ENCODE data around the gene FIGNL1. TPM values are rescaled to one million over a fixed set of nuclear protein-coding genes. Genes with fewer than 3 reads are reported as not detected.

Gene FIGNL1
- total RNA-seq, 1 donor from 2014 or later = 10.0 TPM

DNA sequence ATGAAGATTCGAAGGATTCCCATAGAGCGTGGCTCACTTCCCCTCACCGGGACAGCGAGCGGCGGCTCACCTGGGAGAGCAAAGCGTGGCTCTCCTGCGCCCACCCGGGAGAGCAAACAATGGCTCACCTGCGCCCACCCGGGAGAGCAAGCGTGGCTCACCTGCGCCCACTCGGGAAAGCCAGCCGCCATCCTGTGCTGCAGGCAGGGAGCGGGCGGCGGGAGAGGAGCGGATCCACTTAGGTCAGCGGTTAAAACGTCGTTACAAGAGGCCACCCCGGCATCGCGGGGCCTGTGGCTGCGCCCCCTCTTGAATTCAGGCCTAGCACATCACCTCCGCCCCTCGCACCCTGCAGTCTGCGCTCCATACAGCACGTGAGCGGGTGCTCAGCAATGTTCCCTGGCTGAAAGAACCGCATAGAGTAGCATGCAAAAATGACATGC lies 461 bp upstream of the FIGNL1 start:
- no peaks in the 10 kb centered on the region for H3K79me2 ChIP-seq (ENCODE audit: insufficient read depth, low read length)
- TF ChIP-seq, protein P1, sequence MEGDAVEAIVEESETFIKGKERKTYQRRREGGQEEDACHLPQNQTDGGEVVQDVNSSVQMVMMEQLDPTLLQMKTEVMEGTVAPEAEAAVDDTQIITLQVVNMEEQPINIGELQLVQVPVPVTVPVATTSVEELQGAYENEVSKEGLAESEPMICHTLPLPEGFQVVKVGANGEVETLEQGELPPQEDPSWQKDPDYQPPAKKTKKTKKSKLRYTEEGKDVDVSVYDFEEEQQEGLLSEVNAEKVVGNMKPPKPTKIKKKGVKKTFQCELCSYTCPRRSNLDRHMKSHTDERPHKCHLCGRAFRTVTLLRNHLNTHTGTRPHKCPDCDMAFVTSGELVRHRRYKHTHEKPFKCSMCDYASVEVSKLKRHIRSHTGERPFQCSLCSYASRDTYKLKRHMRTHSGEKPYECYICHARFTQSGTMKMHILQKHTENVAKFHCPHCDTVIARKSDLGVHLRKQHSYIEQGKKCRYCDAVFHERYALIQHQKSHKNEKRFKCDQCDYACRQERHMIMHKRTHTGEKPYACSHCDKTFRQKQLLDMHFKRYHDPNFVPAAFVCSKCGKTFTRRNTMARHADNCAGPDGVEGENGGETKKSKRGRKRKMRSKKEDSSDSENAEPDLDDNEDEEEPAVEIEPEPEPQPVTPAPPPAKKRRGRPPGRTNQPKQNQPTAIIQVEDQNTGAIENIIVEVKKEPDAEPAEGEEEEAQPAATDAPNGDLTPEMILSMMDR (IDR thresholded peaks at IDR 0.05; ENCODE audit: insufficient read depth, low read depth, low read length) = no peak
- TF ChIP-seq EZH2 (IDR thresholded peaks at IDR 0.05; ENCODE audit: insufficient read depth, low read length) = no peak
- H3K36me3 ChIP-seq (ENCODE audit: insufficient read depth, low read length) = no peaks in the 10 kb centered on the region
- peaks cover 13% of the 10 kb centered on the region for H3K4me1 ChIP-seq (ENCODE audit: insufficient read depth, low read length)
- peak overlapping the region; percentile 95 for H3K4me2 ChIP-seq (ENCODE audit: low read length)
- peaks cover 20% of the 10 kb centered on the region for H3K4me1 Mint-ChIP-seq (ENCODE audit: low read depth, unreplicated experiment)
- peak overlapping the region; percentile 77 for H3K27ac ChIP-seq (ENCODE audit: low read depth, low read length)
- H3K9me3 ChIP-seq (ENCODE audit: insufficient read depth, low read depth, low read length) = no peaks in the 10 kb centered on the region
- H4K20me1 ChIP-seq (ENCODE audit: insufficient read depth, low read length) = peaks cover 7% of the 10 kb centered on the region
- peak overlapping the region; percentile 71 for H3K4me3 ChIP-seq (ENCODE audit: insufficient read depth, low read depth, low read length)
- peak overlapping the region; percentile 88 for H2AFZ ChIP-seq (ENCODE audit: low read depth, low read length)
- H3K27me3 ChIP-seq (ENCODE audit: insufficient read depth, low read length) = peaks cover 7% of the 10 kb centered on the region
- DNase-seq (ENCODE audit: low read depth) = no peak
- peaks cover 3% of the 10 kb centered on the region for H3K36me3 Mint-ChIP-seq (ENCODE audit: low read depth, unreplicated experiment)
- H3K4me3 Mint-ChIP-seq (ENCODE audit: unreplicated experiment) = peak overlapping the region; percentile 84
- H3K27ac Mint-ChIP-seq (ENCODE audit: unreplicated experiment) = no peak overlapping the region
- no peaks in the 10 kb centered on the region for H3K9me3 Mint-ChIP-seq (ENCODE audit: unreplicated experiment)
- H3K9ac ChIP-seq (ENCODE audit: low read length) = peak overlapping the region; percentile 82
- FAIRE-seq = no peak
- H3K27me3 Mint-ChIP-seq (ENCODE audit: low read depth, unreplicated experiment) = peaks cover 7% of the 10 kb centered on the region

DNA sequence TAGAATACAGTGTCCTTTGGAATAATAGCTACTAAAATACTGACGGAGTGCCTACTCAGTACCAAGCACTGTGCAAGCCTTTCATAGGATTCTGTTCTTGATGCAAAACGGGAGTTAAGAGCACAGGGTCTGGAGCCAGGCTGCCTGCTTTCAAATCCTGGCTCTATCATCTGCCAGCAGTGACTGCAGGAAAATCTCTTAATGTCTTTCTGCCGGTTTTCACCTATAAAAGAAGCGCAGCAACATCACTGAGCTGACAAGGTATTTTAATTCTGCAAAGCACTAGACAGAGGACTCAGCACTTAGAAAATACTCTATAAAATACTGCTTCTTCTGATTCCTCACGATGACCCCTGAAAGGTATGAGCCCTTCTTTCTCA lies 659 bp downstream of the FIGNL1 start:
- no peaks in the 10 kb centered on the region for H3K9me3 Mint-ChIP-seq (ENCODE audit: unreplicated experiment)
- Histone ChIP-seq H3K27ac (ENCODE audit: low read depth, low read length) (no peak overlapping the region), H3K79me2 (ENCODE audit: insufficient read depth, low read length) (no peaks in the 10 kb centered on the region), H3K9me3 (ENCODE audit: insufficient read depth, low read depth, low read length) (no peaks in the 10 kb centered on the region), H4K20me1 (ENCODE audit: insufficient read depth, low read length) (peaks cover 7% of the 10 kb centered on the region), H3K36me3 (ENCODE audit: insufficient read depth, low read length) (no peaks in the 10 kb centered on the region), H3K4me2 (ENCODE audit: low read length) (peak overlapping the region; percentile 95), H3K4me3 (ENCODE audit: insufficient read depth, low read depth, low read length) (peak overlapping the region; percentile 71), H3K9ac (ENCODE audit: low read length) (peak overlapping the region; percentile 82), H2AFZ (ENCODE audit: low read depth, low read length) (no peak overlapping the region), H3K4me1 (ENCODE audit: insufficient read depth, low read length) (peaks cover 13% of the 10 kb centered on the region), H3K27me3 (ENCODE audit: insufficient read depth, low read length) (no peaks in the 10 kb centered on the region)
- TF ChIP-seq, protein P1 (IDR thresholded peaks at IDR 0.05; ENCODE audit: insufficient read depth, low read depth, low read length) = no peak
- TF ChIP-seq EZH2 (IDR thresholded peaks at IDR 0.05; ENCODE audit: insufficient read depth, low read length) = no peak
- no peak for FAIRE-seq
- H3K27ac Mint-ChIP-seq (ENCODE audit: unreplicated experiment) = peak overlapping the region; percentile 28
- H3K4me3 Mint-ChIP-seq (ENCODE audit: unreplicated experiment) = peak overlapping the region; percentile 84
- peaks cover 7% of the 10 kb centered on the region for H3K27me3 Mint-ChIP-seq (ENCODE audit: low read depth, unreplicated experiment)
- peaks cover 3% of the 10 kb centered on the region for H3K36me3 Mint-ChIP-seq (ENCODE audit: low read depth, unreplicated experiment)
- DNase-seq (ENCODE audit: low read depth) = no peak
- peaks cover 21% of the 10 kb centered on the region for H3K4me1 Mint-ChIP-seq (ENCODE audit: low read depth, unreplicated experiment)

DNA sequence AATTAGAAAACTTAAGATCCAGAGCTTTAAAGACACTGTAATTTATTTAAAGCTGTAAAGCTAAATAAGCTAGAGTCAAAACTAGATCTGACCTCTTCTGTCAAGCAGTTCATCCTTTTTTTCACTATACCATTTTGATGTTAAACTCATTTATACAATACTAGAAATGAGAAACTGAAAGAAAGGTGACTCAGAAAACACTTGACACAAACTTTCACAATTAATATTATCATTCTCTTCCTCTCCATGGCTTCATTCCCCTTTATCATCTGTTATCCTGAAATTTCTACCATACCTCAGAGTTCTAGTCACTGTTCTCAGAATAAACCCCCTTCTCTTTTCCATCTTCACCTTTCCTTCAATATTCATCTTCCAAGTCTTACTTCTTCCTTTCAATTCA lies 1.3 kb downstream of the FIGNL1 start:
- Histone ChIP-seq H3K79me2 (ENCODE audit: insufficient read depth, low read length) (no peaks in the 10 kb centered on the region), H3K9ac (ENCODE audit: low read length) (no peak overlapping the region), H3K36me3 (ENCODE audit: insufficient read depth, low read length) (peaks cover 2% of the 10 kb centered on the region), H3K9me3 (ENCODE audit: insufficient read depth, low read depth, low read length) (no peaks in the 10 kb centered on the region), H3K4me1 (ENCODE audit: insufficient read depth, low read length) (peaks cover 13% of the 10 kb centered on the region), H2AFZ (ENCODE audit: low read depth, low read length) (no peak overlapping the region), H4K20me1 (ENCODE audit: insufficient read depth, low read length) (peaks cover 7% of the 10 kb centered on the region), H3K27ac (ENCODE audit: low read depth, low read length) (no peak overlapping the region), H3K4me2 (ENCODE audit: low read length) (peak overlapping the region; percentile 95), H3K27me3 (ENCODE audit: insufficient read depth, low read length) (no peaks in the 10 kb centered on the region), H3K4me3 (ENCODE audit: insufficient read depth, low read depth, low read length) (no peak overlapping the region)
- no peaks in the 10 kb centered on the region for H3K9me3 Mint-ChIP-seq (ENCODE audit: unreplicated experiment)
- H3K4me1 Mint-ChIP-seq (ENCODE audit: low read depth, unreplicated experiment) = peaks cover 24% of the 10 kb centered on the region
- H3K36me3 Mint-ChIP-seq (ENCODE audit: low read depth, unreplicated experiment) = peaks cover 5% of the 10 kb centered on the region
- no peak overlapping the region for H3K4me3 Mint-ChIP-seq (ENCODE audit: unreplicated experiment)
- FAIRE-seq = no peak
- no peak overlapping the region for H3K27ac Mint-ChIP-seq (ENCODE audit: unreplicated experiment)
- TF ChIP-seq, protein P1 (IDR thresholded peaks at IDR 0.05; ENCODE audit: insufficient read depth, low read depth, low read length) = no peak
- TF ChIP-seq EZH2 (IDR thresholded peaks at IDR 0.05; ENCODE audit: insufficient read depth, low read length) = no peak
- no peak for DNase-seq (ENCODE audit: low read depth)
- peaks cover 6% of the 10 kb centered on the region for H3K27me3 Mint-ChIP-seq (ENCODE audit: low read depth, unreplicated experiment)

All from astrocyte (in vitro differentiated cells and primary cell).